ENCODE measurements around the gene LYRM4.

The LYRM4 gene

DNA sequence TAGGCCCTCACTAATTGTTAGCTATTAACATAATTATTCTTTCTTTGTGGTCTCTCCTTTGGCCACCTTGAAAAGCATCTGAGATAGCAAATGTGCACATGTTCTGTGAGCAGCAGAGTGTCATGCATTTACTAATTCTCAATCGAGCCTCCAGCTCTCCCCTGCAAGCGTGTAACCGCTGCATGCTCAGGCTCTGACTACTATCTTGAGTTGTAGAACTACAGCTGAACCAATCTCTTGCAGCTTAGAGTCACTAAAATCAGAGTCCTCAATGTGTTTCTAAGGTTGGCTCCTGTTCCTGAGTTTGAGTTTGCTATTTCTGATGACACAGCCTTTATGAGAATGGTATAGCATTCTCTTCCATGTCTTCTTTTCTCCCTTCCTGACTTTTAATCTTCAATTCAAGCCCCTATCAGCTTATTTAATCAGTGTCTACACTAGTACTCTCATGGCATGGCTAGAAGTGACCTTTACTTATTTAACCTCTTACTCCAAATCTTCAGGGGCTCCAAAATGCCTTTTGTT, 110.1 kb downstream of the LYRM4 start:
- H3K4me3 ChIP-seq (ENCODE audit: low read depth, low read length), result no peak overlapping the region

DNA sequence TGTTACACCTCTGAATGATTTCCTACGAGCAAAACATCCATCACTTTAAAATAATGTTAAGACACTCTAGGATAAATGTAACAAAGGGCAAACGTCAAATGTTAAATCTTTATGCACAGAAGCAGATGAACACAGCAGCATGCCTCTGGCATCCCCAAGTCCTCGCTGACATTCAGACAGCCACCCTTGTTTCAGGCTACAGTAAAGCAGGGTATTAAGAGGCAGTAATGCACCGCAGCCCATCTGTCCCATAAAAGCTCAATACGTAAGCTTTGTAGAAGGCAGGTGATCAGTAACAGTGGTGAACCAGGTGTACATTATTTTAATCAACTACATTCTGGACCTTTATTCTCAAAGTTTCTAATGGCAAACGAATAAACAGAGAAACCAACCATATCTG, 110.9 kb downstream of the LYRM4 start:
- no peak overlapping the region for H3K4me3 ChIP-seq (ENCODE audit: low read depth, low read length)

DNA sequence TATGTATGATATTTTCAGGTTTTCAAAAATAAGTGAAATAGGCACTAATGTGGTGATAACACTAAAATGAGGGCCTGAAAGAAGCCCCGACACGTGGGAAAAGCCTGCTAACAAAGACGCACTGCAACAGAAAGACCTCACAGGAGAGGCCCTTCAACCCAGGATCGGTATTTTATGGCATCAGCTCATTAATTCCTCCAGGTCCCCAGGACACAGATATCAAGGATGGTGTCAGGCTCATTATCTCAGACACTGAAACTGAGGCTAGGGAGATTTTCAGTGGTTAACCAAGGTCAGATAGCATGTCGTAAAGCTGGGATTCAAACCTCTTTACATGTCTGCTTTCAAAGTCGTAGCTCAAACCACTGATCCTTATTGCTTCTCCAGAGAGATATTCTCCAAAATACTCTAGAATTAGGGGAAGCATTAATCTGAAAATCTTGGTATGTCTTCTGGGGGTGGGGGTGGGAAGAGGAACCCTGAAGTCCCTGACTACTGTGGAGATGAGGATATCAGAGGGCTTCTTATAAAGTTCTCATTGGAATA, 111.5 kb downstream of the LYRM4 start:
- H3K4me3 ChIP-seq (ENCODE audit: low read depth, low read length), result no peak overlapping the region

DNA sequence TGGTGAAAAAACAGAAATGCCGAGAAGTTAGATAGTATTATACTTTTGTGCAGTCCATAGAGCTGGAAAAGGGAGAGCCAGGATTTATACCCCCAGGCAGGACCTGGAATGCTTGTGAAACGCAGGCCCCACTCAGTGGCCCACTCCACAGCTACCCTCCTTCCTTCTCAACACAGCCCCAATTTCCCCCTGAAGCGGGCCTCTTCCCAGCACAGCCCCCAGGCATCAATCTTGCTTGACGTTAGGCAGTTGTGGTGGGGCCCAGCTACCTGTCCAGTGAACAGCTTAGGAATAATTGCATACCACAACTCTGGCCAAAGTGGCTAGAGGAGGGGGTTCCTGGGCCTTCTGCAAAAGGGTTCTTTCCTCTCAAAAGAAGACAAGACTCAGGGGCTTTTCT, 114.4 kb downstream of the LYRM4 start:
- no peak overlapping the region for H3K4me3 ChIP-seq (ENCODE audit: low read depth, low read length)

DNA sequence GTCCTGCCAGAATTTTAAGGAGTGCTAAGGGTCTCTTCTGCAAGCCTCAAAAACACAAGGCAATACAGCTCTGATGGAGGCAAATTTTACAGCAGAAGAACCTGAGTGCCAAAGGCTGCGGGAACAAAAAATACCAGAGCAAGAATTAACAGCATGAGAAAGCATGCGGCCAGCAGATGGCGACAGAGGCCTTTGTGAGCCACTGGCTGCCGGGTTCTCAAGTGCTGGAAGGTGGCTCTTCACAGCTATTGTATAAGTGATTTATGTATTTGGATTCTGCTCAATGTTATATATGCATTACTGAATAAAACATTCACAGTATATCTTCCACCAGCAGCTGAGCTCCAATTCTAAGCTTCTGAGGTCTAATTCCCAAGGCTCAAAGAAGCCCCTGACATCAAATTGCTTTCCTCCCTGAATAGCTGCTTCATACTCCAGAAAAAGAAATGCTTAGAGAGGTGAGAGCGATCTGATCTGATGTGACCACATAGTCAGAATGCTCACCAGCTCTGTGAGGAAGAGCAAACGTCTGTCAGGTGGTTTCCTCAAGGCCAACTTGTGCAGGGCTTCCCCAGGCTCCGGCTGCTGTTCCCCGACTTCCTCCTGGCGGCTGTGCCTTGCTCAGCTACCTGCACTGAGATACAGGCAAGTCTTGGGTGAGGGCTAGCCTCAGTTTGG, 117.0 kb downstream of the LYRM4 start:
- no peak overlapping the region for H3K4me3 ChIP-seq (ENCODE audit: low read depth, low read length)

DNA sequence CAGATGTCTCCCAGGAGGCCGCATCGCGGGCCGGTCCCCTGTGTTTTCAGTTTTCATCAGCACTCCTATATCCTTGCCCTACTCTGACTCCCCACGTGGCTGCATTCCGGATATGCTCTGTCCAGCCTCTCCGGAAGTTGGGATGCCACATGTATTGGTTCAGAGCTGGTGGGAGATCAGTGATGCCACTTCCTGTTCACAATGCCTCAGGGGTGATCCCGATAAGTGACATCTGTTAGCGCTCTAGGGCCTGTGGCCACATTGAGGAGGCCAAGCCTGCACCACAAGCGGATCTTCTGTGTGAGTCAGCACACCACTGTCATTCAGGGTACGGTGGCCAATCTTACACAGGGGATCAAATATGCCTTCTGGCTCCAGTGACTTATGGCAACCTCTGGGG, 117.8 kb downstream of the LYRM4 start:
- H3K4me3 ChIP-seq (ENCODE audit: low read depth, low read length), result no peak overlapping the region

DNA sequence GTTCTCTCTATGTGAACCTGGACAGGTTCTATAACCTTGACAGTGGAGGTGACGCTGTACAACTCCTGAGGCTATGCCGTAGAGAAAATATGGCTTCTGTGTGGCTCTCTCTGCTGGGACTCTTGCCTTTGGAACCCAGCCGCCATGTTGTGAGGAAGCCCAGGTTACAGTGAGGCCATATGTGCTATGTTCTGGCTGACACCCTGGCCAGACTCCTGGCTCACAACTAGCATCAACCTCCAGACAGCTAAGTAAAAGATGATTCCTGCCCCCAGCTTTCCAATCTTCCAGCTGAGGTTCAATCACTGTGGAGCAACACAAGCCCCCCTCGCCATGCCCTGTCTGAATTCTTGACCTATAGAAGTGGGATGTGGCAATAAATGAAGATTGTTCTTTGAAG, 118.6 kb downstream of the LYRM4 start:
- H3K4me3 ChIP-seq (ENCODE audit: low read depth, low read length), result no peak overlapping the region

DNA sequence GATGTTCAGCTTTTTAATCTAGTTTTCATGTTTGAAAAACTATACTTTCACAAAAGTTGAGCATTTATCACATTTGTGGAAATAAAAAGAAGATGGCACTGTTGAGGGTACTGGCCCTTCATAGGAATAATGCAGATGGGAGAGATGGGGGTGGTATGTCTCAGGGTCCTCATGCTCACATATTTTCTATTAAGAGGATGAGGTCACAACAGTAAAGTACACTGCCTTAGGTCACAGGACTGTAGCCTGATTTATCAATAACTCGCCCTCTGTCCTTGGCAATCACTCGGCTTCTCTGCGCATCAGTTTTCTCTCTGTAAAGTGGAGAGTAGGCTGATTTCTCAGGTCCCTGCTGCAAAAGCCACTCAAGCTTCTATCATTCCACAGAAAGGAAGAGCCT, 119.7 kb downstream of the LYRM4 start:
- no peak overlapping the region for H3K4me3 ChIP-seq (ENCODE audit: low read depth, low read length)

DNA sequence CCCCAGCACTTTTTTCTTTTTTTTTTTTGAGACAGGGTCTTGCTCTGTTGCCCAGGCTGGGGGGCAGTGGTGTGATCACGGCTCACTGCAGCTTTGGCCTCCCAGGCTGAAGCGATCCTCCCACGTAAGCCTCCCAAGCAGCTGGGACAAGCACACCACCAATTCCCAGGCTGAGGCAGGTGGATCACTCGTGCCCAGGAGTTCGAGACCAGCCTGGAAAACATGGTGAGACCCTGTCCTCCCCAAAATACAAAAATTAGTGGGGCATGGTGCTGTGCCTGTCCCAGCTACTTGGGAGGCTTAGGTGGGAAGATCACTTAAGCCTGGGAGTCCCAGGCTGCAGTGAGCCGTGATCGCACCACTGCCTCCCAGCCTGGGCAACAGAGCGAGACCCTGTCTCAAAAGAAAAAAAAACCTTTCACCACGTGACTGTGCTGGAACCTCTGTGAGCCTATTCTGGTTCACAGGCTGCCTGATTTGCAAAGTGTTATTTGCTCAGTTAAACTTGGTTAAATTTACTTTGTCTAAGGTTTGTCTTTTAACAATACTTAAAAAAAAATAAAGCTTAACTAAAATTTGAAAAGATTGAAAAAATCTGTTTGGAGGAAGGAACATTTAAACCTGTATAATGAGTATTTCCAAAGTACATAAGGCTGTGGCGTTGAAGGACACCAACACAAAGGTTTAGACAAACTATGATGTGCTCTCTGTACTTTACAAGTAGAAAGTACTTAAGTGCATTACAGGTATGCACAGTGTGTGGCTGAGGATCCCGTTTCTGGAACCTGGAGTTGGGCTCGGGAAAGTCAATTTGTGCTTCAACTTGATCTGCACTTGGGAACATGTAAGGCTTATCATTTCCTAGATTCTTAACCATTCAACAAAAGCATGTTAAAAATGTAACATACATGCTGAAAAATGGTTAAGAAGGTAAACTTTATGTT, 120.7 kb downstream of the LYRM4 start:
- no peak overlapping the region for H3K4me3 ChIP-seq (ENCODE audit: low read depth, low read length)

DNA sequence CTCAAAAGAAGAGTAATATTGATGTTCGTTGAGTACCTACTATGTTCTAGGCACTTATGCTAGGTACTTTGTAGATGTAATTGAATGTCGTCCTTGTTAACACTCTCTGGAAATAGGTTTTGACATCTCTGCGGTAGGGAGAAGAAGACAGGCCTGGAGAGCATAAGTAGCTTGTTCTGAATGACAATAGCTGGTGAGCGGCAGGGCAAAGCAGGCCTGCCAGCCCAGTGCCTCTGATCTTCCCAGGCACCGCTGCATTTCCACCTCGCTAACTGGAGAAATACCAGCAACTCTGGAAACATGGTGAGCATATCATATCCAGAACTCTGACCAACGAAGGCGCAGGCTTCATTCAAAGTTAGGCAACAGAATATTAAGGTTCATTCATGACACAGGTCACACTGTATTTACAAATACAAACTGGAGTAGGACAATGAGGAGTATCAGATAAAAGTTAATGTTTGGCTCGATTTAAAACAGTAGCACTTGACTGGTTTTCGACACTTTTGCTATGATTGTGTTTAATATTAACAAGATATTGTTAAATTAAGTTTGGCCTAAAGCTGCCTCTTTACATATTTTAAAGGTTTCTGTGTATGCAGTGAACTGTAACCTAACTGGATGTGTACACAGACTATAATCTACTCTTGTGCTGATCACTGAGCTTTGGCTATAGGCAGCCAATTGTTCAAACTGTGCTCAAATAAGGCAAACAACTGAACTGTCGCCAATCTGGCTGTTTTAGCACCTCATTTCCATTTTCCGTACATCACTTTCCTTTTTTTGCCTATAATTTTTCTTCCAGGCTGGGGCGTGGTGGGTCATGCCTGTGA, 121.5 kb downstream of the LYRM4 start:
- H3K4me3 ChIP-seq (ENCODE audit: low read depth, low read length), result no peak overlapping the region

DNA sequence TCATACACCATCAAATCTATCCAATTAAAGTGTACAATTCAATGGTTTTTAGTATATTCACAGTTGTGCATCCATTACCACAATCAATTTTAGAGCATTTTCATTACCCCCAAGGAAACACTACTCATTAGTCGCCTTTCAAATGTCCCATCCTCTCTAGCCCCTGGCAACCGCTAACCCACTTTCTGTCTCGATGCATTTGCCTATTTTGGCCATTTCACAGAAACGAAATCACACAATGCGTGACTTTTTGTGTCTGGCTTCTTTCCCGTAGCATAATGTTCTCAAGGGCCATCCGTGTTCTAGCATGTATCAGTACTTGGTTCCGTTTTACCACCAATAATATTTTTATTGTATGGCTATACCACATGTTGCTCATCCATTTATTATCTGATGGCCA, 123.9 kb downstream of the LYRM4 start:
- no peak overlapping the region for H3K4me3 ChIP-seq (ENCODE audit: low read depth, low read length)

DNA sequence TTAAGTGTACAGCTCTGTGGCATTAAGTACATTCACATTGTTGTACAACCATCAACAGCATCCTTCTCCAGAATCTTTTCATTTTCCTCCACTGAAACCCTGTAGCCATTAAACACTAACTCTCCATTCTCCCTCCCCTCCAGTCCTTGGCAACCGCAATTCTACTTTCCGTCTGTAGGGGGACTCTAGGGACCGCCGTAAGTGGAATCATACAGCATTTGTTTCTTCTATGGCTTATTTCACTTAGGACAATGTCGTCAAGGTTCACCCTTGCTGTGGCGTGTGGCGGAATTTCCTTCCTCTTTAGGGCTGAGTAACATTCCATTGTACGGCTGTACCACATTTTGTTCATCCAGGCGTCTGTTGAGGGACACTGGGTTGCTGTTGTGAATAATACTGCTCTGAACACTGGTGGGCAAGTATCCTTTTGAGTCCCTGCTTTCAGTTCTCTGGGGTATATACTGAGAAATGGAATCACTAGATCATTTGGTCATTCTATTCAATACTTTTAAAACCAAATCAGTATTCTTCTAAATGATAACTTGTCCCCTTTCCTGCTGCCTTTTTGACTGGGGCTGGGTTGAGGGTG, 124.9 kb downstream of the LYRM4 start:
- H3K4me3 ChIP-seq (ENCODE audit: low read depth, low read length), result no peak overlapping the region

DNA sequence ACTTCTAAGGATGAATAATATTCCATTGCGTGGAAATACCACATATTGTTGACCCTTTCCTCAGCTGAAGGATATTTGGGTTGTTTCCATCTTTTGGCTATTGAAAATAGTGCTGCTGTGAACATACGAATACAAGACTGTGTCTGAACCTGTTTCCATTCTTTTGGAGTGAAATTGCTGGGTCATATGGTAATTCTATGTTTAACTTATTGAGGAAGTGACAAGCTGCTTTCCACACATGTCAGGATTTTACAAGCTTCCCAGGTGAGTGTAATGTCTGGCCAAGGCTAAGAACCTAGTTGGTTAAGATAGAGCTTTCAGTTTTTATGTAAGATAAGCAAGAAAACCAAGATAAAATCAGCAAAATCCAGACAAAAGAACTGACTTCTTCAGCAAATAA, 126.8 kb downstream of the LYRM4 start:
- H3K4me3 ChIP-seq (ENCODE audit: low read depth, low read length), result no peak overlapping the region

DNA sequence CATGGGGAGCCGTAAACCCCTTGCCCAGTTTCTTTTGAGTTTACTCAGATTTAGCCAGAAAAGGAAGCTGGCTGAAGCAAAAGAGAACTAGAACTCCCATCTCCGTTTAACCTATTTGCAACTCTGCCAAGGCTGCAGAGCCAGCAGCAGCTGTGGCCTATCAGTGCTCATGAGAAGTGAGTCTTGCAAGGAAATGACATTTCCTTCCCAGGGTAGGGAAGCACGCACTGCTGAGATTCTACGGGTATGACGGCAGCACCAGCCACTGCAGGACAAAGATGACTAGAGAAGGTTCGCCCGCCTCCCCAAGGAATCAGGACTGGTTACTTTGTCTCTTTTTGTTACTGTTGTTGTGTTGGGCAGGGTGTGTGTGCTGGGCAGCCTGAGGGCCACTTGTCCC, 128.0 kb downstream of the LYRM4 start:
- H3K4me3 ChIP-seq (ENCODE audit: low read depth, low read length), result no peak overlapping the region

DNA sequence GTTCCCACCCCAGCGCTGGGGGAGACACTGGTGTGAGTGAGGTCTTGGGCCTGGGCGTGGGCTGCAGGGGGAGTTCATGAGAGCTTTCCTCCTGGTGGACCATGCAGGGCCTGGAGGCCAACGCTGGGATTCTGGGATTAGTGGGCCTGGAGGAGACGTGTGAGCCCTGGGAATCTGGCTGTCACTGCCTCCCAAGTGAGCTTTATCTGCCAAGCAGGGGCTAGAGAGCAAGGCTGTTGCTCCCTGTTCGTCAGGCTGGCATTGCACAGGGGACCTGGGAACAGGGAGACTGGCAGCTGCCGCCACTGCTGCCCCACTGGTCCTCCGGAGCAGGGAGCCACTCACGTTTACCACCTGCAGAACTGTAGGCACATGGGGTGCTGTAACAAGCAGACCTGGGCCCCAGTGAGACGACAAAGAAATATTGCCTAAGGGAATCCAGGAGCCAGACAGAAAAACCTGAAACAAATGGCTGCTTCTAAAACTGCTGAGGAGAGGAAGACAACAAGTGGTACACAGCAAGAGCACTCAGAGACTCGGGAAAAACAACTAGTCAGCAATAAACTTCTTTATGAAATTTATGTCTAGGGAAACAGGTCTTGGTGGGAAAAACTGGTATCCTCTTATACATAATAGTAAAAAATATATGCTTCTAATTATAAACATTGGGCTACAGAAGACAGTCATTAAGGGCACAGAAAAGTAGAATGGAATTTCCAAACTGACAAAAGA, 130.4 kb downstream of the LYRM4 start:
- H3K4me3 ChIP-seq (ENCODE audit: low read depth, low read length), result no peak overlapping the region

DNA sequence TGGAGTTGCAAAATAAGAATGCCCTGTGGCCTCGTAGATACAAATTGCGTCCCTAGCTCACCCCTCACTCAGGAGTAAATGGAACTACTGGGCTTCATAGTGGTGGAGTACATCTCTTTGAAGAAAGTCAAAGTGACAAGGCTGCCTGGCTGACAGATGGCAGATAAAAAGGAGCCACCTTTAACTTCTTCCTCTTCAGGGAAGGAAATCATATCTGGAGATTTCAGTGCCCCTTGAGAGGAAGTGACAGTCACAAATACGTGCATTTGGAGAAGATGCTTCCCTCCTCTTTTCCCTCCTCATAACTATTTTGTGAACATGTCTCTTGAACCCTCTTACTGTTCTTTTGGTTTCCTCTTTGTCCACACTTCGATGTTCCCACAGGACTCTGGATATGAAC, 132.4 kb downstream of the LYRM4 start:
- H3K4me3 ChIP-seq (ENCODE audit: low read depth, low read length), result no peak overlapping the region

DNA sequence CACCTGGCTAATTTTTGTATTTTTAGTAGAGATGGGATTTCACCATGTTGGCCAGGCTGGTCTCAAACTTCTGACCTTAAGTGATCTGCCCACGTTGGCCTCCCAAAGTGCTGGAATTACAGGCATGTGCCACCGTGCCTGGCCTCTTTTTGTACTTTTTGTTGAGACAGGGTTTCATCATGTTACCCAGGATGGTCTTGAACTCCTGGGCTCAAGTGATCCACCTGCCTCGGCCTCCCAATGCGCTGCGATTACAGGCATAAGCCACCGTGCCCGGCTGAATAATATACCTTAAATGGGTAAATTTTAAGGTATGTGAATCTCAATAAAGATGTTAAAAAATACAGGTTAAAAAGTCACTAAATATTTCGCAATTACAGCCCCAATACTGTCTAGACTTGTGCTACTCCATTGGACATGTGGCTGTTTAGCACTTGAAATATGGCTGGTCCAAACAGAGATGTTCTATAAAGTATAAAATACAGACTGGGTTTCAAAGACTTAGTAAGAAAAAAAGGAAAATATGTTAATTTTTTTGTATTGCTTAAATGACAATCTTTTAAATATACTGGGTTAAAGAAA, 133.6 kb downstream of the LYRM4 start:
- H3K4me3 ChIP-seq (ENCODE audit: low read depth, low read length), result no peak overlapping the region

DNA sequence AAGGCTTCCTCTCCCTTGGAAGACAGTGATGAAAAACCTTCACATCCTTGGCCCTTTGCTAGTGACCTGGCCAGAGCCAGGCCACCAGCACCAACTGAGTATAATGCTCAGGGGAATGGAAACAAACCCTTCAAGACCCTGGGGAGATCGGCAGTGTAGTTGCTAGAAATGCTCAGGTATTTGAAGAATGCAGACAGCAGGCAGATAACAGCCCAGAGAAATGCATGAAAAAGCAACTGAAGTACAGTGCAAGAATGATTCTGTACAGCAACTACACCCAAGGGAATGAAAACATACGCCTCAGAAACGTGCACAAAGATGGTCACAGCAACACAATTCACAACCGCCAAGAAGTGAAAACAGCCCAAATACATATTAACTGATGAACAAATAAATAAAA, 134.5 kb downstream of the LYRM4 start:
- no peak overlapping the region for H3K4me3 ChIP-seq (ENCODE audit: low read depth, low read length)

DNA sequence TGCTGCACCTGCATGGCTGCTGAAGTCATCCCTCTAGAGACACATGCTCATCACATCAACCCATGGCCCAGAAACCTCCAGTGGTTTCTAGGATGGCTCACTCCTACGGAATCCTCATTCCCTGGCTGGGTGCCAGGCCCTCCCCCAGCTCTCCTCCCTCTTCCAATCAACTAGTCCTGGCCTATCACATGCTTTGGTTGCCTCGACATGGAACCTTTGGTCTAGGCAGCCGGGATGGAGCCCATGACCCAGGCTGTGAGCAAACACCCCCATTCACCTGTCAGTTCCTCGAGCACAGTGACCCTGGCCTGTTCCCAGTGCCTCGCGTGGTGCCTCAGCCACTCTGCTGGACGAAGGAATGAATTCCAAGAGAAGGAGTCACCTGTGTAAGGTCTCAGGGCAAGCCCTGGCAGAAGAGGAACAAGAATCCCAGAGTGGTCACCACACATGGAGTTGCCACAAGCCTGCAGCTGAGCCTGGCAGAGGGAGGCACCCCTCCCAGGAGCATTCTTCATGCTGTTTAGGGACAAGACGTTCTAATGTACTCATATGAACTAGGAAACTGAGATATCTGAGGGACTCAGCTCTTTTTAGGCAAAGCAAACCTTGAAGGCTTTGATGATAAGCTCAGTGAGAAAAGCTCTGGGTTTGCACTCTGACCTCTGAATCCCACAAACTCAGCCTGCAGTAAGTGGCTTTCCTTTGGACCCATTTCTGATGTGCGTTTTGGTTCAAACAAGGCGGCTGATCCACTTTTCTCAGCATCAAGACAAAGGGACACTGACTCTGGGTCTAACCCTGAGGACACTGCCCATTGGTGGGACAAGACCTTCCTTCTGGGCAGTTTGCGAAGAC, 135.4 kb downstream of the LYRM4 start:
- H3K4me3 ChIP-seq (ENCODE audit: low read depth, low read length), result no peak overlapping the region

Measured in iPS-11a (cell line).